Panc1 (cell line): Measurements from ENCODE around the gene STRA6. TPM values are rescaled to one million over a fixed set of nuclear protein-coding genes. Genes with fewer than 3 reads are reported as not detected.

Experiments used
- ATAC-seq: fragments of 200-7000 bp; cut with Tn5 transposase; 2 replicates; pipeline ENCODE4 v1.9.1; 2020; ENCODE audit warnings: mild to moderate bottlenecking, moderate library complexity
- BruUV-seq: library from RNA; stranded (reverse); fragments of 400-500 nt; replicated peaks from 2 replicates; lab custom pipeline; 2021; lab: Mats Ljungman, UMichigan
- CTCF ChIA-PET: fragments of 300-600 bp; sonication (Branson Sonifier 250); formaldehyde crosslinking; loops from one replicate; lab custom pipeline; 2022; ENCODE audit warnings: antibody characterized with exemption; lab: Charles Lee
- POLR2A ChIA-PET: fragments of 300-600 bp; sonication (Branson Sonifier 250); formaldehyde crosslinking; loops from one replicate; lab custom pipeline; 2022; ENCODE audit warnings: antibody characterized with exemption; lab: Charles Lee
- DNase-seq: peaks from one replicate; pipeline ENCODE4 v3.0.0-alpha.2; 2010; ENCODE audit warnings: low read depth, low spot score
- H3K27ac ChIP-seq: 2 replicates; pipeline ENCODE4 v1.5.1; 2011; ENCODE audit warnings: mild to moderate bottlenecking, low read length, inconsistent platforms
- H3K27me3 ChIP-seq: fragments of 200-500 bp; sonication (Bioruptor generic); 2 replicates; pipeline ENCODE4 v1.6.0; 2014; ENCODE audit warnings: low read length, inconsistent platforms; ENCODE audit not compliant: control insufficient read depth, insufficient read depth
- H3K36me3 ChIP-seq: fragments of 200-500 bp; sonication (Bioruptor generic); 2 replicates; pipeline ENCODE4 v1.5.1; 2014; ENCODE audit warnings: inconsistent platforms, mild to moderate bottlenecking, low read length, moderate library complexity; ENCODE audit not compliant: control insufficient read depth, insufficient read depth
- H3K4me1 ChIP-seq: 2 replicates; pipeline ENCODE4 v1.5.1; 2011; ENCODE audit warnings: inconsistent platforms, mild to moderate bottlenecking, low read length, moderate library complexity; ENCODE audit not compliant: control insufficient read depth, insufficient read depth
- H3K4me3 ChIP-seq, 2 experiments: 2 replicates each; pipeline ENCODE4 v1.5.1; 2011 to 2012; ENCODE audit warnings: low read depth in 2 of 2, low read length in 2 of 2, mild to moderate bottlenecking in 2 of 2, inconsistent platforms in 1 of 2, moderate library complexity in 1 of 2
- H3K9me3 ChIP-seq: fragments of 200-500 bp; sonication (Bioruptor generic); 2 replicates; pipeline ENCODE4 v1.5.1; 2014; ENCODE audit warnings: low read depth, mild to moderate bottlenecking, inconsistent platforms, low read length, moderate library complexity; ENCODE audit not compliant: control insufficient read depth, insufficient read depth
- POLR2AphosphoS5 ChIP-seq: IDR thresholded peaks from 2 replicates; pipeline ENCODE4 v1.6.1; 2012; ENCODE audit warnings: mild to moderate bottlenecking, low read depth, low read length, moderate library complexity
- SIN3A ChIP-seq: IDR thresholded peaks from 2 replicates; pipeline ENCODE4 v1.6.1; 2012; ENCODE audit warnings: low read depth, mild to moderate bottlenecking, low read length, moderate library complexity, borderline replicate concordance; ENCODE audit not compliant: insufficient read depth
- TCF7L2 ChIP-seq: IDR thresholded peaks from 2 replicates; pipeline ENCODE4 v1.6.1; 2011; ENCODE audit warnings: mild to moderate bottlenecking, low read depth, low read length, inconsistent platforms
- in situ Hi-C: cut with HindIII; loops from 2 replicates; pipeline ENCODE4 v1.10.0; 2016; ENCODE audit warnings: low sequenced_read_pairs, low pct_unique_long_range_greater_than_20kb
- intact Hi-C: fragments of 100-400 bp; cut with micrococcal nuclease; formaldehyde crosslinking; loops from one replicate; pipeline ENCODE4 v1.10.0; 2022; ENCODE audit not compliant: unreplicated experiment
- total RNA-seq: library from RNA; stranded (reverse); gene quantifications from one replicate; pipeline ENCODE4 v1.2.1, GENCODE V29; 2021; ENCODE audit not compliant: unreplicated experiment
- TF ChIP-seq, protein P1 (sequence below), 2 experiments: IDR thresholded peaks; 2 replicates each; pipeline ENCODE4 v1.6.1; 2011 to 2012; ENCODE audit warnings: low read depth in 2 of 2, control low read depth in 1 of 2, low read length in 1 of 2, mild to moderate bottlenecking in 1 of 2, moderate library complexity in 1 of 2; ENCODE audit not compliant: insufficient read depth in 1 of 2
- TF ChIP-seq, protein P2 (sequence below): fragments of 450-650 bp; IDR thresholded peaks from 2 replicates; pipeline ENCODE4 v1.5.1; 2017; ENCODE audit warnings: mild to moderate bottlenecking

Gene STRA6
- total RNA-seq, 1 experiment from 2014 or later = 1.1 TPM

DNA sequence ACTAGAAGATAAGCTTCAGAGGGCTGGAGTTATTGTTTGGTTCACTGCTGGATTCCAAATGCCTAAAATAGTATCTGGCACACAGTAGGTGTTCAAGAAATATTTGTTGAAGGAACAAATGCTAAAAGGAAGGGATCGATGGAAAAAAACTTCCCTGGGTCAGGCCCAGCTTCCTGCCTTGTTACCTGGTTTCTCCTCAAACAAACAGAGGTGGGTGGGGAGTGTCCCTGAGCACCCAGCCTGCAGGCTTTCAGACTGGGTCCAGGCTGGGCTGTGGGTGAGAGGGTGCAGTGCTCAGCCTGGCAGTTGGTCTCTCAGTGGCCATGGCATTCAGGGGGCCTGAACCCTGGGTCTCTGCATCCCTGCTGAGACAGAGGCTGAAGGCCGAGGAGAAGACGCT, 14.4 kb upstream of the STRA6 start:
- H3K9me3 ChIP-seq = no peaks in the 10 kb centered on the region
- H3K36me3 ChIP-seq = no peaks in the 10 kb centered on the region
- TF ChIP-seq, protein P1, sequence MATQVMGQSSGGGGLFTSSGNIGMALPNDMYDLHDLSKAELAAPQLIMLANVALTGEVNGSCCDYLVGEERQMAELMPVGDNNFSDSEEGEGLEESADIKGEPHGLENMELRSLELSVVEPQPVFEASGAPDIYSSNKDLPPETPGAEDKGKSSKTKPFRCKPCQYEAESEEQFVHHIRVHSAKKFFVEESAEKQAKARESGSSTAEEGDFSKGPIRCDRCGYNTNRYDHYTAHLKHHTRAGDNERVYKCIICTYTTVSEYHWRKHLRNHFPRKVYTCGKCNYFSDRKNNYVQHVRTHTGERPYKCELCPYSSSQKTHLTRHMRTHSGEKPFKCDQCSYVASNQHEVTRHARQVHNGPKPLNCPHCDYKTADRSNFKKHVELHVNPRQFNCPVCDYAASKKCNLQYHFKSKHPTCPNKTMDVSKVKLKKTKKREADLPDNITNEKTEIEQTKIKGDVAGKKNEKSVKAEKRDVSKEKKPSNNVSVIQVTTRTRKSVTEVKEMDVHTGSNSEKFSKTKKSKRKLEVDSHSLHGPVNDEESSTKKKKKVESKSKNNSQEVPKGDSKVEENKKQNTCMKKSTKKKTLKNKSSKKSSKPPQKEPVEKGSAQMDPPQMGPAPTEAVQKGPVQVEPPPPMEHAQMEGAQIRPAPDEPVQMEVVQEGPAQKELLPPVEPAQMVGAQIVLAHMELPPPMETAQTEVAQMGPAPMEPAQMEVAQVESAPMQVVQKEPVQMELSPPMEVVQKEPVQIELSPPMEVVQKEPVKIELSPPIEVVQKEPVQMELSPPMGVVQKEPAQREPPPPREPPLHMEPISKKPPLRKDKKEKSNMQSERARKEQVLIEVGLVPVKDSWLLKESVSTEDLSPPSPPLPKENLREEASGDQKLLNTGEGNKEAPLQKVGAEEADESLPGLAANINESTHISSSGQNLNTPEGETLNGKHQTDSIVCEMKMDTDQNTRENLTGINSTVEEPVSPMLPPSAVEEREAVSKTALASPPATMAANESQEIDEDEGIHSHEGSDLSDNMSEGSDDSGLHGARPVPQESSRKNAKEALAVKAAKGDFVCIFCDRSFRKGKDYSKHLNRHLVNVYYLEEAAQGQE (IDR thresholded peaks at IDR 0.05; ENCODE audit: insufficient read depth in 1 of 2, low read depth in 2 of 2, low read length in 1 of 2) = no peak
- TF ChIP-seq, protein P2, sequence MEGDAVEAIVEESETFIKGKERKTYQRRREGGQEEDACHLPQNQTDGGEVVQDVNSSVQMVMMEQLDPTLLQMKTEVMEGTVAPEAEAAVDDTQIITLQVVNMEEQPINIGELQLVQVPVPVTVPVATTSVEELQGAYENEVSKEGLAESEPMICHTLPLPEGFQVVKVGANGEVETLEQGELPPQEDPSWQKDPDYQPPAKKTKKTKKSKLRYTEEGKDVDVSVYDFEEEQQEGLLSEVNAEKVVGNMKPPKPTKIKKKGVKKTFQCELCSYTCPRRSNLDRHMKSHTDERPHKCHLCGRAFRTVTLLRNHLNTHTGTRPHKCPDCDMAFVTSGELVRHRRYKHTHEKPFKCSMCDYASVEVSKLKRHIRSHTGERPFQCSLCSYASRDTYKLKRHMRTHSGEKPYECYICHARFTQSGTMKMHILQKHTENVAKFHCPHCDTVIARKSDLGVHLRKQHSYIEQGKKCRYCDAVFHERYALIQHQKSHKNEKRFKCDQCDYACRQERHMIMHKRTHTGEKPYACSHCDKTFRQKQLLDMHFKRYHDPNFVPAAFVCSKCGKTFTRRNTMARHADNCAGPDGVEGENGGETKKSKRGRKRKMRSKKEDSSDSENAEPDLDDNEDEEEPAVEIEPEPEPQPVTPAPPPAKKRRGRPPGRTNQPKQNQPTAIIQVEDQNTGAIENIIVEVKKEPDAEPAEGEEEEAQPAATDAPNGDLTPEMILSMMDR = no peak
- TF ChIP-seq TCF7L2 = no peak
- TF ChIP-seq SIN3A = no peak
- TF ChIP-seq POLR2AphosphoS5 = no peak
- intact Hi-C loops (no loop called here), in situ Hi-C loops (no loop called here)
- ChIA-PET CTCF (interaction anchor here (0.7 kb wide), 2 partner anchors 37 to 95 kb away, joined by 3 to 6 read pairs; no protein-coding TSS in a partner anchor), POLR2A (no interaction called here)
- no TSS peak for BruUV-seq
- H3K4me3 ChIP-seq = no peak overlapping the region
- peaks cover 6% of the 10 kb centered on the region for H3K4me1 ChIP-seq
- ATAC-seq = no peak
- no peak for DNase-seq
- no peak overlapping the region for H3K27ac ChIP-seq
- H3K27me3 ChIP-seq = no peaks in the 10 kb centered on the region

DNA sequence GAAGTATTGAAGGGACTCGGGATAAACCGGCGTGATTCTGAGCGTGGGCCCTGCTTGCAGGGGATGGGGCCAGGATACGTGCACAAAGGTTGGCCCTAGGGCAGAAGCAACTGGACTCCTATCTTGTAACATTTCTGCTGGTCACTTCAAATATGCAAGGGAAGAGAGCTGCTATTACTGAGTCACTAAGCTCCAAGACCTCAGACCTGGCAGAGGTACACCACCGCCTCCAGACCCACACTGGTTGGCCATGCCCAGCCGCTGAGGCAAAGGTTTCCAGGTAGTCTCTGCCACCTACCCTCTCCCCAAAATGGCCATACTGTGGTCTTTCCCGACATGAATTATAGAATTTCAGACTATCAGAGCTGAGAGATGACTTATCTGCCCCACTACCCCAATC, 13.4 kb upstream of the STRA6 start:
- in situ Hi-C loops (no loop called here), intact Hi-C loops (no loop called here)
- Histone ChIP-seq H3K4me1 (no peaks in the 10 kb centered on the region), H3K27me3 (no peaks in the 10 kb centered on the region), H3K9me3 (no peaks in the 10 kb centered on the region), H3K4me3 (no peak overlapping the region), H3K36me3 (no peaks in the 10 kb centered on the region), H3K27ac (no peak overlapping the region)
- DNase-seq = no peak
- ChIA-PET CTCF (no interaction called here), POLR2A (no interaction called here)
- no peak for ATAC-seq
- TF ChIP-seq, protein P1 (IDR thresholded peaks at IDR 0.05; ENCODE audit: insufficient read depth in 1 of 2, low read depth in 2 of 2, low read length in 1 of 2) = no peak
- no peak for TF ChIP-seq SIN3A
- no peak for TF ChIP-seq TCF7L2
- BruUV-seq = no TSS peak
